Loucy (cell line): ENCODE measurements around the gene SMIM5.

Experiments used
- H2AFZ ChIP-seq: fragments of 200-600 bp; sonication (generic); 2 replicates; pipeline ENCODE4 v1.6.0; 2016; ENCODE audit warnings: antibody characterized with exemption, mild to moderate bottlenecking, low read length, moderate library complexity
- H3F3A ChIP-seq: fragments of 200-600 bp; 2 replicates; pipeline ENCODE4 v1.6.0; 2016; ENCODE audit warnings: antibody characterized with exemption, low read depth, mild to moderate bottlenecking
- H3K27me3 ChIP-seq: fragments of 200-600 bp; sonication (generic); 2 replicates; pipeline ENCODE4 v1.6.1; 2014; ENCODE audit warnings: low read length, mild to moderate bottlenecking; ENCODE audit not compliant: insufficient read depth, poor library complexity, severe bottlenecking
- H3K36me3 ChIP-seq: fragments of 200-600 bp; sonication (generic); 2 replicates; pipeline ENCODE4 v1.6.1; 2016; ENCODE audit warnings: low read length; ENCODE audit not compliant: insufficient read depth
- H3K4me1 ChIP-seq: fragments of 200-600 bp; sonication (generic); 2 replicates; pipeline ENCODE4 v1.5.1; 2014; ENCODE audit warnings: low read length, mild to moderate bottlenecking; ENCODE audit not compliant: insufficient read depth, poor library complexity, severe bottlenecking
- H3K4me2 ChIP-seq: fragments of 200-600 bp; sonication (generic); 2 replicates; pipeline ENCODE4 v1.6.0; 2014; ENCODE audit warnings: antibody characterized with exemption, low read length, low read depth, mild to moderate bottlenecking; ENCODE audit not compliant: poor library complexity, severe bottlenecking
- H3K4me3 ChIP-seq: fragments of 200-600 bp; sonication (generic); 2 replicates; pipeline ENCODE4 v1.5.1; 2014; ENCODE audit warnings: low read length, mild to moderate bottlenecking, mixed read lengths; ENCODE audit not compliant: poor library complexity, severe bottlenecking
- H3K79me2 ChIP-seq: fragments of 200-600 bp; sonication (generic); 2 replicates; pipeline ENCODE4 v1.6.1; 2014; ENCODE audit warnings: low read length; ENCODE audit not compliant: insufficient read depth
- H3K9ac ChIP-seq: fragments of 200-600 bp; sonication (generic); 2 replicates; pipeline ENCODE4 v1.6.0; 2014; ENCODE audit warnings: mild to moderate bottlenecking, low read depth, low read length, moderate library complexity; ENCODE audit not compliant: poor library complexity, severe bottlenecking
- H3K9me2 ChIP-seq: fragments of 200-600 bp; sonication (generic); replicated peaks from 2 replicates; pipeline ENCODE4 v1.6.1; 2016; ENCODE audit warnings: low read depth, low read length, mixed read lengths
- H3K9me3 ChIP-seq: fragments of 200-600 bp; sonication (generic); 2 replicates; pipeline ENCODE4 v1.6.1; 2014; ENCODE audit warnings: mild to moderate bottlenecking, antibody characterized with exemption, low read length, low read depth; ENCODE audit not compliant: insufficient read depth
- H4K20me1 ChIP-seq: fragments of 200-600 bp; sonication (generic); 2 replicates; pipeline ENCODE4 v1.6.0; 2014; ENCODE audit warnings: antibody characterized with exemption, low read length, mild to moderate bottlenecking; ENCODE audit not compliant: insufficient read depth, poor library complexity, severe bottlenecking
- CTCF ChIP-seq: fragments of 200-600 bp; sonication (generic); conservative IDR thresholded peaks from 2 replicates; pipeline ENCODE4 v1.5.1; 2014; ENCODE audit warnings: mild to moderate bottlenecking, antibody characterized with exemption, low read length
- EZH2phosphoT487 ChIP-seq: fragments of 200-600 bp; IDR thresholded peaks from 2 replicates; pipeline ENCODE4 v1.6.1; 2018; ENCODE audit warnings: antibody characterized with exemption, mild to moderate bottlenecking, moderate library complexity, borderline replicate concordance

The SMIM5 gene

GRCh38 chr17:75654176-75654575 lies 20.9 kb downstream of the SMIM5 start:
- Histone ChIP-seq H3K9ac (no peak overlapping the region), H3K4me3 (no peak overlapping the region), H2AFZ (no peak overlapping the region), H3K4me2 (no peak overlapping the region), H3F3A (no peaks in the 10 kb centered on the region), H3K79me2 (no peaks in the 10 kb centered on the region), H3K9me3 (no peaks in the 10 kb centered on the region), H3K27me3 (no peaks in the 10 kb centered on the region), H4K20me1 (no peaks in the 10 kb centered on the region), H3K9me2 (no peaks in the 10 kb centered on the region), H3K36me3 (peaks cover 4% of the 10 kb centered on the region; the same call in 1 of the 2 replicates), H3K4me1 (peaks cover 9% of the 10 kb centered on the region)
- no peak for TF ChIP-seq EZH2phosphoT487
- TF ChIP-seq CTCF, result 0 out of 2 replicates have a peak, but pooled peaks have one; percentile 10

DNA sequence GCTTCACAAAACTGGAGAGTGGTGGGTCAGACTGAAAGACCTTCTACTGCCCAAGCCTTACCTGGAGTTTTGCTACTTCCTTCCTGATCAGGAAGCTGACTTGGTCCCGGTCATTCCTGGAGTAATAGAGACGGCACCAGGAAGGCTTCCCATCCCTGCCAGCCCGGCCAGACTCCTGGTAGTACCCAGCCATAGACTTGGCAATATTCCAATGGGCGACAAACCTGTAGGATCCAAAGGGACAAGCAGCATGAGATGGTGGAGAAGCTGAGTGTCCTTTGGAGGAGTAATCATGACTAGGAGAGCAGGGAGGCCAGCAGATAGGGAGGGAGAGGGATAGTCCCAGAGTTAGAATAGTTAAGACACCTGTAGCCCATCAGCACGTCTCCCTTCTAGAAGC lies 25.0 kb downstream of the SMIM5 start:
- Histone ChIP-seq H3K9ac (no peak overlapping the region), H3K4me1 (peaks cover 6% of the 10 kb centered on the region), H3F3A (no peaks in the 10 kb centered on the region), H3K79me2 (no peaks in the 10 kb centered on the region), H4K20me1 (no peaks in the 10 kb centered on the region), H3K4me3 (no peak overlapping the region), H2AFZ (no peak overlapping the region), H3K9me2 (no peaks in the 10 kb centered on the region), H3K4me2 (no peak overlapping the region), H3K27me3 (no peaks in the 10 kb centered on the region), H3K36me3 (no peaks in the 10 kb centered on the region), H3K9me3 (no peaks in the 10 kb centered on the region)
- TF ChIP-seq EZH2phosphoT487 (no peak), CTCF (no peak)

DNA sequence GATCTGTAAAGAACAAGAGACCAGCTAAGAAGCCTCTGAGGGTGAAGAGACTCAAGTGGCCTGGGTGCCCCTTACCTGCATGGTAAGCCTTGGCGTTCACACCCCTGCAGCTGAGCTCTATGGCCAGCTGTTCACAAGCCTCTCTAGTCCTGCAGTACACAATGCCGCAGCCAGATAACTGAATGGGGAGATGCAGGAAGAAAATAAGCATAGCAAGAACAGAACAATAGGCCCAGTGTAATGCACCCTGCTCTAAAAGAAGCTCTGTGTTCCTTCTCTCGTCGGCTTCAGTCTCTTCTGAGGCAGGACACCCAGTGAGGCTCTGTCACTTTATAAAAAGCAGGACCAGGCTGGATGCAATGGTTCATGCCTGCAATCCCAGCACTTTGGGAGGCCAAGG lies 28.3 kb downstream of the SMIM5 start:
- Histone ChIP-seq H3K4me1 (peaks cover 12% of the 10 kb centered on the region), H3K9me2 (no peaks in the 10 kb centered on the region), H3K27me3 (no peaks in the 10 kb centered on the region), H3K4me2 (no peak overlapping the region), H3K4me3 (no peak overlapping the region), H3K9me3 (no peaks in the 10 kb centered on the region), H2AFZ (no peak overlapping the region), H3F3A (no peaks in the 10 kb centered on the region), H4K20me1 (no peaks in the 10 kb centered on the region), H3K36me3 (no peaks in the 10 kb centered on the region), H3K79me2 (peaks cover 10% of the 10 kb centered on the region; the same call in 1 of the 2 replicates), H3K9ac (no peak overlapping the region)
- no peak for TF ChIP-seq EZH2phosphoT487
- TF ChIP-seq CTCF, result no peak
